Brain pericyte (primary cell): Measurements from ENCODE around the gene CATSPER2.
"Not testable (repeated sequence)": the region's sequence is repeated elsewhere in the genome, so short reads cannot be mapped to it uniquely, and the experiment has no call there.

Experiments used
- DNase-seq: peaks from one replicate; pipeline ENCODE4 v3.0.0-alpha.2; 2012; ENCODE audit warnings: low read depth, low spot score

Gene CATSPER2

DNA sequence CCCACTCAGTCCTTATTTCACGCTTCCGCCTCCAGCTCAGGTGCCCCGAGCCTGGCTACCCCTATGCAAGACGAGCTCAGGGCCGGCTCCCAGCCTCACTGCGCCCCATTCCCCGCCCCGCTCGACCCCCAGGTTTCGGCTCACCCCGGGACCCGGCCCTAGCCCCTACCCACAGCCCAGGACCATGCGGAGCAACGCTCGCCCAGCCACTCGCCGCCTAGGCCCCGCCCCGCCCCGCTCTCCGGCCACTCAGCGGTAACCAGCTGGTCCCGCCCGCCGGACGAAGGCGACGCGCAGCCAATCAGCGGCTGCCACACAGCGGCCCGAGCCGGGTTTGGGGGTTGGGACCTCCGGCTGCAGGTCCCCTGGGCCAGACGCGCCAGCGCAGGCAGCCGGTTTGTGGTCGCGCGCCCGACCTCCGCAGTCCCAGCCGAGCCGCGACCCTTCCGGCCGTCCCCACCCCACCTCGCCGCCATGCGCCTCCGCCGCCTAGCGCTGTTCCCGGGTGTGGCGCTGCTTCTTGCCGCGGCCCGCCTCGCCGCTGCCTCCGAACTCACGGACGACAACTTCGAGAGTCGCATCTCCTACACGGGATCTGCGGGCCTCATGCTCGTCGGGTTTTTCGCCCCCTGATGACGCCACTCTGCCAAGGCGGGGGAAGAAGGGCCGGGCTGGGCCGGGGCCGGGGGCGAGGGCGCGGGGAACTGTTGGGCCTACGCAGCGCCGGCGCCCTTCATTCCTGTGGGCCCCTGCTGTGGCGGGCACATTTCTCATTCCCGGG is at the start of gene CATSPER2:
Gene CATSPER2 (minus strand): TSS at position 196 of the 781 bp plus-strand sequence. CDS start 783 bp downstream, outside the sequence.
- no peak for DNase-seq

DNA sequence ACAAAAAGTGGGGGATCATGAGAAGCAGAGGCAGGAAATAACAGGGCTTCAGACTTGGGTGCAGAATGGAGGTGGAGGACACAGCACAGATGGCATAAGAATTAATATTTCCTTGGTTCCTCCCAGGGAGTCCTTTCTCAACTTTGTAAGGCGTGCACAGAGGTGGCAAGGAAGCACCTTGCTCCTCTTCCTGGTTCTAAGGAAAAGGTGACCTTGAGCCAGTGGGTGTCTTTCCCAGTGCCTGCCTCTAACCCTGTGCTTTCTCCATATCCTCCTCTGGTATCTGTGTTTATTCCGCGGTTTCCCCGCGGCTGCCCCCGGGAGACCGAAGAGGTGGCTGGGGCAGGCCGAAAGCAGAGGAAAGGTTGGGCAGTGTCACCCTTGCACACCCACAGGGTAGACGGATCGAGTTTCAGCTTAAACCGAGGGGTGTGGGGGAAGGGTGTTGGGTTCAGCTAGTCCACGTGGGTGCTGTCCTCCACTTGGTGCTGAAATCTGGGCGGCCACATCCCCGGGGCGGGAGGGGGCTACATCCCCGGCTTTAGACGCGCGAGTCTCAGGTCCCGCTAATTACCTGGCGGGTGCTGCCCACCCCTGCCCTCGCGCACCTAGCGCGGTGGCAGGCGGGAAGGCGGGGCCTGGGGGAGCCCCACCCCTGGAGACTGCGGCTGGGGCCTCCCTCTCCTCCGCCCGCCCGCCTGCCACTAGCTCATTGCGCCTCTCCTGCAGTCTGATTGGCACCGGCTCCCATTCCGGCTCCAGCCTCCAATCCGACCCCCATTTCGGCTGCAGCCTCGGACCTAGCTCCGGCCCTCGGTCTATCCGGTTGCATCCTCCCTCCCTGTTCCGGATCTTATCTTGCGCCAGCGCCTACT is 44.7 kb upstream of the CATSPER2 start, which contains the start of gene CKMT1A:
Gene CKMT1A (plus strand): TSS at position 712 of the 875 bp plus-strand sequence. CDS start 192 bp downstream, outside the sequence.
- DNase-seq: not testable (repeated sequence)

DNA sequence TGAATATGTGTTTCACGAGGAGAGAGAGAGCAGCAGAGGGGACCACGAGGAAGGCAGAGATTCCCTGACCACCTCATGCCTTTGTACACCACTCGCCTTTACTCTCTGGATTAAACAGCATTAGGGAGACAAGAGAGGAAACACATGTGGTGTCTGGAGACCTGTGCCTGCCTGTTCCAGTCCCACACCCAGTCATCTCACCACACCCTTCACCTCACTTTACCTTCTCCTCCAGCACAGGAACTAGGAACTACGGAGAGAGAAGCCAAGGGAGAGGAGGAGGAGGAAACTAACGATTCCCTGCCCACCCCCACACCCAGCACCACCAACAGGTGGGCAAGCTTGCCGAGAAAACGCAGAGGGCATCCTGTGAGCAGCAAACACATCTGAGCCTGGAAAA is 44.0 kb upstream of the CATSPER2 start:
- DNase-seq: not testable (repeated sequence)

DNA sequence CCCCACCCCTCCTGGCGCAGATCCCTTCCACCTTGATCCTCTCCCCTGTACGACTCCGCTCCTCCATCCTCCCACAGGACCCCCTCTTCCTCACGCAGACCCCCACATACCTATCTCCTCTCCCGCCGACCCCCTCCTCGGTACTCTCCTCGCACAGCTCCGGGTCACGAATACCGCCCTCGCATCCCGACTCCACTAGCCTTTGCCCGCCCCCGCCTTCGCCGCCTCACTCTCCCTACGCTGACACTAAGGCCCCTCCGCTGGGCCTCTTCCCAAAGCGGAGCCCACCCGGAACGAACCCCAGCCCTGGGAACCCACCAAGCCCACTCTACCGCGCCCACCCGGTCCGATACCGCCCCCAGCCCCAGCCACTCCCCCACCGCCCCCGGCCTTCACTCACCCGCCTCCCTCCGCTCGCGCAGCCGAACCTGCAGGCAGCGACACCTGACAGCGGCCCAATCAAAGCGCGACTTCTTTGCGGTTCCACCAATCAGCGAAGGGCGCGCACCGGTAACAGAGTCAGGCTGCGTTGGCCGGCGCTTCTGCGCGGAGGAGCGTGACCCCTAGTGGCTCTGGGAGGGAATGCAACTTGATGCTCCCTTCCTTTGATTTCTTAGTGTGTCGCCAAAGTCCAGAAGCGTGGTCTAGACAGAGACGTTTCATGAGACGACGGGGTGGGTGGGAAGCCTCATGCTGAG is 41.1 kb upstream of the CATSPER2 start:
- not testable (repeated sequence) for DNase-seq

DNA sequence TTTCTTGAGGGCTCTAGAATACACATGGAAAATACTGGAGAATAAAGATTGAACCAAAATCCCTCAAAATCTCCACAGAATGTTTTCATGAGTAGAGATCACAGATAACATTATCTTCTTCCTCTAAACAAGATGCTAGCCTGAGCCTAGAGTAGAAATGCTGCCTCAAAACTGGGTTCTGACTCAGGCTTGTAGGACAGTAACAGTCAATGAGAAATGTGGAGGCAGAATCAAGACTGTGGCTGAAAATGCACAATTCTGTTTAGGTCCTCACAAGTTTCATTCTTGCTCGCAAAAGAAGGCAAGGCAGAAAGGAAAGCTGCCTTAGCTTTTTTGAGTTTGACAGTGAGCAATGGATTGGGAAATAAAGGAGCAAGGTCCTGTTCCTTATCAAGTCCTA is 25.5 kb upstream of the CATSPER2 start:
- not testable (repeated sequence) for DNase-seq

DNA sequence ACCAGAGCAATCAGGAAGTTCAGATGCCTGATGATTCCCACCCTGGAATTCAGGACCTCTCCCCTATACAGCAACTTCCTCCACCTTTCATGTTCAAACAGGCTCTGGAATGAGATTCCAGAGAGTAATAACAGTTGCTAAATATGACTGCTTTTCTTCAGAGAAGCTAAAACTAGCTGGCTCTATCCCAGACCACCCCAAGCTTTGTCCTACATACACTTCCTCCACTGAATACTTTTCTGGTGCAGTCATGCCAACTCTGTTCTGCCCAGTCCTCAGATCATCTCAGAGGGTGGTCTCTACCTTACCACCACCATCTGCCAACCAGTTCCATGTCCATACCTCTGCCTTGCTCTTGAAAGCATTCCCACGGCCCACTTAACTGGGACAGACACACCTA is 17.5 kb upstream of the CATSPER2 start:
- DNase-seq: not testable (repeated sequence)

DNA sequence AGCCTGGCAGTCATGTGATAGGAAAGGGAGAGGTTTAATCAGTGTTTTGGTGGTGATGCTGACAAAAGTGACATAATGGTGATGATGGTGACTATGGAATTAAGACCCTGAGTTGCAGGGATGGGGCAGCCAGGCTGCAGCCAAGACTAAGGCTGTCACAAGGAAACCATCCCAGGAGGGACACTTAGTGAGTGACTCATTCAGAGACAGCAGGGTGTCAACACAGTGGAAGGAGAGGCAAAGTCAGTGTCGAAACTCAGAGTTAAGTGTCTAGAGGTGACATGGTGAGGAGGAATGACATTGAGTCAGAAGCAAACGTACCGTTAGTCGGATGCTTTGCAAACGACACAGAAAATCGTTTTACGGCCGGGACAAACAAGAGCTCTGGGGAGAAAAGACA is 14.7 kb upstream of the CATSPER2 start:
- DNase-seq: not testable (repeated sequence)

DNA sequence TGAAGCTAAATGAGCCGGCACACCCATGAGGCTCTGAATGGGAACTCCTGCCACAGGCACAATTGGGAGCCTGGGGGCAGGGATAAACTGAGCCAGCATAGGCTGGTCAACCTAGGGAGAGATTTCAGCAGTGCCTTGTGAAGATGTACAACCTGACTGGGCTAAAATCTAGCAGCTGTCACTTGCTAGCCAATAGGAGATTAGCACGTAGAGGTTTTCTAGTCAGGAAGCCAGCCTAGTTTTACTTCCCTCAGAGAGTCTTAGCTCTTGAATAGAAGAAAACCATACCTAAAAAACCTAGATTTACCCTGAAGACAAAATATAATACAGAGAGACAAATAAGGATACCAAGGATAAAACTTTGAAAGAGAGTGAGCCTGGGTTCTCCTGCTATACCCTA is 13.6 kb upstream of the CATSPER2 start:
- not testable (repeated sequence) for DNase-seq

DNA sequence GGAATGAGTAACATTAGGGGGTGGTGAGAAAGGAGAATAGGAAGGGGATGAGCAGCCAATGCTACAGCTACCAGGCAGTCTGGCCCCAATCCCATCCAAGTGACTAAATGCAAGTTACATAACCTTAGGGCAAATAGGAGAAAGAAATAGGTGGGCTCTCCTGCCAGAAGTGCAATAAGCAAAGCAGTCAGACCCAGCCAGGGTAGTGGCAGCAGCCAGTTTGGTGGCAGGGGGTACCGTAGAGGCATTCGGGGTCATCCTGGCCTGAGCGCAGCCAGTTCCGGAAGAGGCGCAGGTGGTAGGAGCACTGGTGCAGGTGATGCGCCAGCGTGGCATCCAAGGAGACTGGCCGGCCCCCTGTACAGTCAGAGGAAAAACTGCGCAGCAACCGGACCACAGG is 11.1 kb upstream of the CATSPER2 start:
- not testable (repeated sequence) for DNase-seq

DNA sequence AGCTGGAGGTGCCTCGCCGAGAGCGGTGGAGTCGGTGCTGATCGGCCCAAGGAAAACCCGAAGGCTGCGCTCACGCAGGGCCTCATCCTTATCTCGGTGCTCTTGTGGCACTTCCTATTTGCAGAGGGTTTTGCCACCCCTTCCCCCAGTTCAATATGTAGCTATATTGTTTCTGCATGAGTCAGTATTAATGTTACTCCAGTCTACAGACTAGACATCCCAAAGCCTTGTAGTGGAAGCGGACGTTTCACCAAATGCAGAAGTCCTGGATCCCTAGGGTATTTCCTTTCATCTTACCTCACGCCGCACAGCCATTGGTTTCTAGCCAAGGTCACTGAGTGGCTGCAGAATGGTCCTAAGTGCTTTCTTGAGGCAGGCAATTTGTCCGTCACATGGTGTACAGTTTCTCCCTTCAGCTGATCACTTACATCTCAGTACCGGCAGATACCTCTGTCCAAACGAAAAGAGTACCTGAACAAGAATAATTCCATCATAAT is 834 bp upstream of the CATSPER2 start:
- not testable (repeated sequence) for DNase-seq

DNA sequence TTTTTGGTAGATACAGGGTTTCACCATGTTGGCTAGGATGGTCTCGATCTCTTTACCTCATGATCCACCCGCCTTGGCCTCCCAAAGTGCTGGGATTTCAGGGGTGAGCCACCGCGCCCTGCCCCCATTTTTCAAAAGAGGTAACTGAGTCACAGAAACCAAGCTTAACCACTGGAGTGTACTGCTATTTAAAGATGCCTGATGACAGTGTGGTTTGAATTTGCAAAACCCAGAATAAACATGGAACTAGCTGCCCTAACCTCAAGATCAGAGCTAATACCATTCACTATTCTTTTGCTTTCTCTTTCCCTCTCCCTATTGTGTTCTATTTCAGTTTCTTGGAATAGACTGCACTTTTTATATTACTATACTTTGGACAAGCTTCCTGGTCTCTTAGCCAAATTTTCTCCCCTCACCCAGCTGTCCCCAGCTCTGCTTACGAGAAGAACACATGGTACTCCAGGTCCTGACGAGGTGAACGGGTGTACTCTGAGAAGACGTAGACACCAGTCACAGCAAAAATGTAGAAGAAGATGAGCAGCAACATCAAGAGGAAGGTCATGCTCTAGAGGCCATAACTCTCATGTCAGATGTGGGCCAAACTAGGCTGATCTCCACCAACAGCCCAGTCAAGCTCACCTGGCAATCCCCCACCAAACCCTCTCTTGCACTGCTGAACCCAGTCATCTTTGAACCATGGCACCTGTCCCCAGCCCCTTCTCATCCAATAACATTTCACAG is 10.0 kb downstream of the CATSPER2 start:
- DNase-seq: not testable (repeated sequence)

DNA sequence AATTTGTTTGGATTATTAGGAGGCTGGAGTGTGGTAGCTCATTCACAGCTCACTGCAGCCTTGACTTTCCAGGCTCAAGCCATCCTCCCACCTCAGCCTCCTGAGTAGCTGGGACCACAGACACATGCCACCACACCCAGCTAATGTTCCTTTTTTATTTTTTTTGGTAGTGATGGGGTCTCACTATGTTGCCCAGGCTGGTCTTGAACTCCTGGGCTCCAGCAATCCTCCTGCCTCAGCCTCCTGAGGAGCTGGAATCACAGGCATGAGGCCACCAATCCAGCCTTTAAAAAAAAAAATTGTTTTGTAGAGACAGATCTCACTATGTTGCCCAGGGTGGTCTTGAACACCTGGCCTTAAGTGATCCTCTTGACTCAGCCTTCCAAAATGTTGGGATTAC is 21.7 kb downstream of the CATSPER2 start:
- not testable (repeated sequence) for DNase-seq

DNA sequence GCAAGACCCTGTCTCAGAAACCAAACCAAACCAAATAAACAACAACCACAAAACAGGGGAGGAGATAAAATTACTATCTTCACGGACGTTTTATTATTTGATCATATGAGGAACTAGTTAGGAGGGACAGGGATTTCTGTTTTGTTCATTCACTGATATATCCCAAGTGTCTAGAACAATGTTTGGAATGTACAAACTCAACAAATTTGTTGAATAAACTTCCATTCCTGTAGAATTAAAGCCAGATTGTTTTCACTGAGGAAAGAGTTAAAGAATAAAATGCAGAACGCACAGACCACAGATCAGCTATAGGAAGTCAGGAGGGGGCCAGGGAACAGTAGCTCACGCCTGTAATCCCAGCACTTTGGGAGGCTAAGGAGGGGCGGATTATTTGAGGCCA is 23.5 kb downstream of the CATSPER2 start:
- no peak for DNase-seq

DNA sequence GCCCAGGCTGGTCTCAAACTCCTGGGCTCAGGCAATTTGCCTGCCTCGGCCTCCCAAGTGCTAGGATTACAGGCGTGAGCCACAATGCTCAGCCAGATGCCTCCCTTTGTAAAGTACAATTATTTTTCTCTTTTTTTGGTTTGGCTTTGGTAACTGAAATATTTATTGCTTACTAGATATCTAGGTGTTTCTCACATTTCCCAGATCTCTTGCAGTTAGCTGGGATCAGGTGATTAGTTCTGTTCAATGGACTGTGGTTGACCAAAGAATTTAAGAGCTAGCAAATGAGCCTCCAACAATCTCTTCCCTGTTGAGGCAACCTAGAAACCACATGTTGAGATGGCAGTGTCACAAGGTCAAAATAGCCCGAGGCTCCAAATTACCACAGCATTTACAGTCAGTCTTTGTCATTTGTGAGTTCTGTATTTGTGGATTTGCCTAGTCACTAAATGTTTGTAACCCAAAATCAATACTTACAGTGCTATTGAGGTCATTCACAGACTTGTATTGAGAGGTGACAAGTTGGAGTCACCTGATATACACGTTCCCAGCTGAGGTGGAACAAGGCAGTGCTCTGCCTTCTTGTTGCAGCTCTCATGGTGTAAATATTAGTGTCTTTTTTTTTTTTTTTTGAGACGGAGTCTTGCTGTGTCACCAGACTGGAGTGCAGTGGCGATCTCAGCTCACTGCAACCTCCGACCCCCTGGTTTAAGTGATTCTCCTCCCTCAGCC is 26.4 kb downstream of the CATSPER2 start:
- not testable (repeated sequence) for DNase-seq

DNA sequence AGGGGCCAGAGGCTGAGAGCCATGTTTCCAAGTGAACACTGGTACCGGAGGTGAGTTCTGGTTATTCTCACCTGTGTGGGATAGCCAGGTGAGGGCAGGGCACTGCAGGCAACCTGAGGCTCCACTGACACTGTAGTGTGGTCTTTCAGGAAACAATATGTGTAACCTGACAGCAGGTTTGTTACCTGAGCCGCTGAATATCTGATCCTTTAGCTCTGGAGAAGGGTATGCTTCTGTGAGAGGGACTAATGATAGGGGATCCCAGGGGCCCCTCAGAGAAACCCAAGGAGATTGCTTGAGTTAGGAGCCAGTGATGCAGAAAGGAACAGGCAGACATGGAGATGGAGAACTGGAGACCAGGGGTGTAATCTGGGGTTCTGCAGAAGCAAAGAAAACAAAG is 29.9 kb downstream of the CATSPER2 start, which contains the start of gene STRC:
Gene STRC (minus strand): TSS at position 101 of the 400 bp plus-strand sequence. CDS start 78 bp downstream, at position 23.
- DNase-seq: not testable (repeated sequence)

DNA sequence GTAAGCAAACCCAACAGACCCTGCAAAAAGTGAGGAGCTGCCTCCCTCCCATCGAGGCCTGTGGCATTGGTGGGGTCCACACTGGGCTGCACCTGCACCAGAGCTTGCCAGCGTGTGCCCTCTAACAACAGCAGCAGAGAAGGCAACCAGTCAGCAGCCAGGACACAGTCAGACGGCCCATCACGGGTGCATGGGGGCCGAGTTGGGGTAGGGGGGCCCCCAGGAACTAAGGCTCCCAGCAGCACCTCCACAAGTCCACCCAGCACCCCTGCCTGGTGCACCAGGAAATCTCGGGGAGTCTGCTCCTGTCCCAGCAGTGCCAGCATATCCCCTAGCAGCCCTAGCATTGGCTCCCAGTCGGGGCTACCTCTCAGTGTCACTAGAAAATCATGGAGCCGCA is 30.9 kb downstream of the CATSPER2 start:
- not testable (repeated sequence) for DNase-seq

DNA sequence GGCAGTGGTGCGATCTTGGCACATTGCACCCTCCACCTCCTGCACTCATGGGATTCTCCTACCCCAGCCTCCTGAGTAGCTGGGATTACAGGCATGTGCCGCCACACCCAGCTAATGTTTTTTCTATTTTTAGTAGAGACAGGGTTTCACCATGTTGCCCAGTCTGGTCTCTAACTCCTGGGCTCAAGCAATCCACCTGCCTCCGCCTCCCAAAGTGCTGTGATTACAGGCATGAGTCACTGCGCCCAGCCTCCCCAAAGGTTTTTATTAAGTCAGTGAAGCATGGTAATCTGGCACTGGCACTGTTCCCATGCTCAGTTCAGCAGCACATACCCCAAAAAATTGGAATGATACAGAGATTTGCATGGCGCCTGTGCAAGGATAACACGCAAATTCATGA is 46.4 kb downstream of the CATSPER2 start:
- not testable (repeated sequence) for DNase-seq

DNA sequence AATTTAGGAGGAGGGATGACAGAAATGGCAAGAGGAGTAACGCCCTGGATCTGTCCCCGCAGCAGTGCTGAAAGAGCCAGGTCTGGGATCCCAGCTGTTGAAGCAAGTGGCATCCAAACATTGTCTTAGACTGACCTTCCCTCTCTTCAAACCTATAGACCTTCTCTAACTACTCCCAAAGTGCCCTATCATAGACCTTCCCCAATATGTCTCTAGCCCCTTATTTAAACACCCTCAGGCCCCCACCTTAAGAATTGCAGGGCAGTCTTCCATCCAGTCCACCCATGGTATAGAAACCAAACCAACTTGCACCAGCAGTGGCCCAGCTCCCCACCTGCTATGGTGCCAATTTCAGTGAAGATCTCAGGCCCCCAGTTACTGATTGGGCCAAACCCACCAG is 48.4 kb downstream of the CATSPER2 start:
- DNase-seq: not testable (repeated sequence)

DNA sequence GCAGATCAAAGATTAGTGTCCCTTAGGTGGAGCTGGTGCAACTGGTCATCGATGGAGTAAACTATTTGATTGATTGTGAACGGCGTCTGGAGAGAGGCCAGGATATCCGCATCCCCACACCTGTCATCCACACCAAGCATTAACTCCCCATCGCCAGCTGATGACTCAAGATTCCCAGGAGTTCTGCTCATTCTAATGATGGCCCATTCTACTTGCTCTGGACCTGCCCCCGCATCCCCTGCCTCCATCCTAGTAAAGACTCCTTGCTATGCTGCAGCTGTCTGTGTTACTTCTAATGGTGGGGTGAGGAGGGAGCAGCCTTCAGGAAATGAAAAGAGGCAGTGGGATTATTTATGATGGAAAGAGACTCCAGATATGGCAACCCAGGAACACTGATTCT is 49.5 kb downstream of the CATSPER2 start:
- not testable (repeated sequence) for DNase-seq
